Measurements from ENCODE around the gene TGFBR3L.
"Not testable (repeated sequence)": the region's sequence is repeated elsewhere in the genome, so short reads cannot be mapped to it uniquely, and the experiment has no call there.

TGFBR3L gene

GRCh38 chr19:7961082-7961481 lies 46.5 kb downstream of the TGFBR3L start:
- not testable (repeated sequence) for DNase-seq (ENCODE audit: low read depth)

GRCh38 chr19:7961920-7962626 lies 47.4 kb downstream of the TGFBR3L start:
- DNase-seq (ENCODE audit: low read depth): no peak

- no peak for DNase-seq (ENCODE audit: low read depth)
Measured at GRCh38 chr19:7962644-7963268, 48.1 kb downstream of the TGFBR3L start.

GRCh38 chr19:7963566-7963965 lies 48.9 kb downstream of the TGFBR3L start:
- no peak for DNase-seq (ENCODE audit: low read depth)

- no peak for DNase-seq (ENCODE audit: low read depth)
Measured at GRCh38 chr19:7965259-7965841, 50.7 kb downstream of the TGFBR3L start.

GRCh38 chr19:7965921-7966665 lies 51.5 kb downstream of the TGFBR3L start:
- no peak for DNase-seq (ENCODE audit: low read depth)

GRCh38 chr19:7968008-7968795 lies 53.6 kb downstream of the TGFBR3L start:
- no peak for DNase-seq (ENCODE audit: low read depth)
